Left lung (tissue), 10 donors: ENCODE measurements around the gene SEMA4B. TPM values are rescaled to one million over a fixed set of nuclear protein-coding genes. Genes with fewer than 3 reads are reported as not detected.
A peak's percentile ranks its signal among the peaks of the same experiment; 100 is the strongest.
"Not testable (repeated sequence)": the region's sequence is repeated elsewhere in the genome, so short reads cannot be mapped to it uniquely, and the experiment has no call there.

Source experiments
- ATAC-seq: fragments of 200-7000 bp; cut with Tn5 transposase; one replicate; pipeline ENCODE4 v1.9.1; 2020; ENCODE audit warnings: moderate library complexity
- DNase-seq, 4 donors: peaks; one replicate each; pipeline ENCODE4 v3.0.0-alpha.2; 2013 to 2020
- H3K27ac ChIP-seq, 2 donors: fragments of 200-600 bp; sonication (generic) in 1 of 2; one replicate each; pipeline versions ENCODE4 v1.5.0 to v1.8.0; 2020 to 2021
- H3K27me3 ChIP-seq, 2 donors: fragments of 200-600 bp; sonication (generic) in 1 of 2; one replicate each; pipeline versions ENCODE4 v1.5.0 to v1.8.0; 2020 to 2021
- H3K36me3 ChIP-seq, 2 donors: fragments of 200-600 bp; sonication (generic) in 1 of 2; one replicate each; pipeline versions ENCODE4 v1.5.0 to v1.8.0; 2020 to 2021
- H3K4me1 ChIP-seq, 2 donors: fragments of 200-600 bp; one replicate each; pipeline ENCODE4 v1.8.0; 2021
- H3K4me3 ChIP-seq, 2 donors: fragments of 200-600 bp; sonication (generic) in 1 of 2; one replicate each; pipeline versions ENCODE4 v1.5.0 to v1.8.0; 2020 to 2021; ENCODE audit warnings: mild to moderate bottlenecking in 1 of 2
- H3K9me3 ChIP-seq, 2 donors: fragments of 200-600 bp; sonication (generic) in 1 of 2; one replicate each; pipeline versions ENCODE4 v1.5.0 to v1.8.0; 2020 to 2021
- CTCF ChIP-seq, 2 donors: fragments of 200-600 bp; sonication (generic) in 1 of 2; IDR thresholded peaks; one replicate each; pipeline versions ENCODE4 v1.5.0 to v1.8.0; 2021; ENCODE audit warnings: antibody characterized with exemption in 2 of 2
- intact Hi-C, 2 donors: fragments of 100-400 bp; cut with DNase I; formaldehyde crosslinking; loops; one replicate each; pipeline versions ENCODE4 v1.11.2 to v1.14.2; 2022
- polyA plus RNA-seq, 6 donors: library from polyadenylated mRNA; unstranded; fragments of 120-200 nt; gene quantifications; one replicate each; pipeline ENCODE4 v1.2.1, GENCODE V29; 2013; ENCODE audit not compliant: insufficient read length in 6 of 6
- total RNA-seq, 2 donors: library from RNA; stranded (reverse); fragmentation: NEBNext Ultra II Directional; extraction: Animal tissue kit (Norgen Biotek cat#: 25700); gene quantifications; one replicate each; pipeline ENCODE4 v1.2.1, GENCODE V29; 2021
- donor health status: DM: no; HTN: yes; CAD: no.
- donor health status: DM: no; HTN: no; CAD: no.

Gene SEMA4B
- total and polyA plus RNA-seq, 8 donors, result 22.8 to 66.7 (median 26.6) TPM

GRCh38 chr15:90162956-90163355 is 38.2 kb upstream of the SEMA4B start:
- no peaks in the 10 kb centered on the region for H3K36me3 ChIP-seq
- H3K9me3 ChIP-seq, result no peaks in the 10 kb centered on the region
- no peak for ATAC-seq
- no peaks in the 10 kb centered on the region for H3K27me3 ChIP-seq
- no peak for DNase-seq
- no peak overlapping the region for H3K4me3 ChIP-seq
- no peak overlapping the region for H3K27ac ChIP-seq
- no peak for TF ChIP-seq CTCF (IDR thresholded peaks at IDR 0.05)
- intact Hi-C loops, result no loop called here
- peaks cover 12 to 68% of the 10 kb centered on the region in 2 donors for H3K4me1 ChIP-seq

- intact Hi-C loops, H3K4me3 ChIP-seq, H3K27me3 ChIP-seq, H3K36me3 ChIP-seq, ATAC-seq, H3K9me3 ChIP-seq, DNase-seq: not testable (repeated sequence)
- peak overlapping the region in 1 of 2 donors; percentile 87 for H3K27ac ChIP-seq
- peaks cover 2 to 62% of the 10 kb centered on the region in 2 donors for H3K4me1 ChIP-seq
Measured at GRCh38 chr15:90164239-90164638, 36.9 kb upstream of the SEMA4B start.

- TF ChIP-seq CTCF (IDR thresholded peaks at IDR 0.05), result no peak
- Histone ChIP-seq H3K36me3 (no peaks in the 10 kb centered on the region), H3K4me3 (no peak overlapping the region), H3K27me3 (no peaks in the 10 kb centered on the region), H3K27ac (peak overlapping the region; percentile 73 to 87), H3K4me1 (peaks cover 0 to 52% of the 10 kb centered on the region in 2 donors), H3K9me3 (no peaks in the 10 kb centered on the region)
- ATAC-seq (no peak), DNase-seq (no peak)
- intact Hi-C loops, result no loop called here
Measured at GRCh38 chr15:90165157-90165556, 36.0 kb upstream of the SEMA4B start.

- H3K4me1 ChIP-seq, result peaks cover 0 to 45% of the 10 kb centered on the region in 2 donors
- intact Hi-C loops, result no loop called here
- H3K4me3 ChIP-seq, result no peak overlapping the region
- no peak for TF ChIP-seq CTCF (IDR thresholded peaks at IDR 0.05)
- no peaks in the 10 kb centered on the region for H3K36me3 ChIP-seq
- ATAC-seq, result peak; percentile 95
- peak overlapping the region; percentile 73 to 87 for H3K27ac ChIP-seq
- H3K9me3 ChIP-seq, result no peaks in the 10 kb centered on the region
- peak in 3 of 4 donors; percentile 79 to 92 (median 91) for DNase-seq
- no peaks in the 10 kb centered on the region for H3K27me3 ChIP-seq
Measured at GRCh38 chr15:90165659-90166489, 35.3 kb upstream of the SEMA4B start.

GRCh38 chr15:90167121-90167520 is 34.0 kb upstream of the SEMA4B start:
- TF ChIP-seq CTCF (IDR thresholded peaks at IDR 0.05), result no peak
- H3K27me3 ChIP-seq, result no peaks in the 10 kb centered on the region
- H3K4me1 ChIP-seq, result peaks cover 0 to 35% of the 10 kb centered on the region in 2 donors
- no peaks in the 10 kb centered on the region for H3K9me3 ChIP-seq
- intact Hi-C loops, result no loop called here
- H3K27ac ChIP-seq, result no peak overlapping the region
- no peak for ATAC-seq
- no peak for DNase-seq
- H3K4me3 ChIP-seq, result no peak overlapping the region
- H3K36me3 ChIP-seq, result no peaks in the 10 kb centered on the region
